HG02798 (cell line): Measurements from ENCODE around the gene PFKL.
"Not testable (repeated sequence)": the region's sequence is repeated elsewhere in the genome, so short reads cannot be mapped to it uniquely, and the experiment has no call there.

ENCODE experiments used
- ATAC-seq: cut with Tn5 transposase; IDR thresholded peaks from one replicate; pipeline ENCODE4 v1.9.1; 2021; ENCODE audit warnings: mild to moderate bottlenecking; ENCODE audit not compliant: unreplicated experiment, poor library complexity

The PFKL gene

DNA sequence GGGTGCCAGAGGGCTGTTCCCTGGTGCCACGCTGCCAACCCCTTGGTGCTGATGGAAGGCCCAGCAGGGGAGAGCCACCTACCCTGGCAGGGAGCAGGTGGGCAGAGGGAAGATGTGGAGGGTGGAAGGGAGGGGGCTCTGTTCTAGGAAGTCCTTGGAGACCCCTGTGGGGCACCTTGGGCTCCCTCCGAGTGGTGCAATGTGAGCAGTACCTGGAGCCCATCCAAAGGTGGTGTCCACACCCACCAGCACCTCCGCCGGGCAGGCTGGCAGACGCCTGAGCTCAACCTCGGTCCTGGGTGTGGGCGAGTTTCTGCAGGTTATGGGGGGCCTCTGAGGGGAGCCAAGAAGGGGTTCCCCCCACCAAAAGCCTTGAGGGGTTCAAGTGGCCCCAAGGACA lies 26.8 kb upstream of the PFKL start:
- no peak for ATAC-seq

DNA sequence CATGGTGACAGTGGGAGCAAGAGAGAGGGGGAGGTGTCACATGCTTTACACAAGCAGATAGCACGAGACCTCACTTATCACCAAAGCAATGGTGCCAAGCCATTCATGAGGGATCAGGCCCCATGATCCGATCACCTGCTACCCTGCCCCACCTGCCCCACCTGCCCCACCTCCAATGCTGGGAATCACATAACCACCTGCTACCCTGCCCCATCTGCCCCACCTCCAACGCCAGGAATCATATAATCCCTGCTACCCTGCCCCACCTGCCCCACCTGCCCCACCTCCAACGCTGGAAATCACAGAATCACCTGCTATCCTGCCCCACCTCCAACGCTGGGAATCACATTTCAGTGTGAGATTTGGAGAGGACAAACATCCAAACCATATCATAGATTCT lies 24.8 kb upstream of the PFKL start:
- ATAC-seq, result no peak

DNA sequence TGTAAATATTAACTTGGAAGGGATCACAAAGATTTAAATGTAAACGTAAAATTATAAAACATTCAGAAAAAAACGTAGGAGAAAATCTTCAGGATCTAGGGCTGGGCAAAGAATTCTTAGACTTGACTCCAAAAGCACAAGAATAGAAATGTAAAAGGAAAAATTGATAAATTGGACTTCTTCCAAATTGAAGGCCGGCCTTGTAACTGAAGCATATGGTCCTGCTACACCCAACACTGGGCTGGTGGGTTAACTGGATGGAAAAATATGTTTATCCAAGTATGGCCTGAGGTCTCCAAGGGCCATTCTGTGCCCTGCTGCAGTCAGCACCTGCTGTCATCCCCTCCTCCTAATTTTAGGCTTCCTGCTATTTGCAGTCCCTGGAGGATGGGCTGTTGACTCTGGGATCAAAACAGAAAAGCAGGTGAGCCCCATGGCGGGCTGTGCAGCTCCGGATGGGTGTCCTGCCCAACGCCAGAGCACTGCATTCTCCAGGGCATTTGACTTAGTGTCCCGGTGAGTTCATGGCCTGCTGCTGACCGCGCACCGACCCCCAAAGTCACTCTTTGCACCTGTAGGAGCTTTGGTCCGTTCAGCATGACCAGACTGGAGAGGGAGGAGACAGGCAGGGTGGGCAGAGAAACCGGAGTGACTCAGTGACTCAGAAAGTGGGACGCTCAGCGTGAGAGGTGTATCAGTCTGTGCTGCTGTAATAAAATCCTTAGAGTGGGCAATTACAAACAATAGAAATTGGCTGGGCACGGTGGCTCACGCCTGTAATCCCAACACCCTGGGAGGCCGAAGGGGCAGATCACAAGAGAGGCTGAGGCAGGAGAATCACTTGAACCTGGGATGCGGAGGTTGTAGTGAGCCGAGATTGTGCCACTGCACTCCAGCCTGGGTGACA lies 20.2 kb upstream of the PFKL start:
- ATAC-seq, result no peak

DNA sequence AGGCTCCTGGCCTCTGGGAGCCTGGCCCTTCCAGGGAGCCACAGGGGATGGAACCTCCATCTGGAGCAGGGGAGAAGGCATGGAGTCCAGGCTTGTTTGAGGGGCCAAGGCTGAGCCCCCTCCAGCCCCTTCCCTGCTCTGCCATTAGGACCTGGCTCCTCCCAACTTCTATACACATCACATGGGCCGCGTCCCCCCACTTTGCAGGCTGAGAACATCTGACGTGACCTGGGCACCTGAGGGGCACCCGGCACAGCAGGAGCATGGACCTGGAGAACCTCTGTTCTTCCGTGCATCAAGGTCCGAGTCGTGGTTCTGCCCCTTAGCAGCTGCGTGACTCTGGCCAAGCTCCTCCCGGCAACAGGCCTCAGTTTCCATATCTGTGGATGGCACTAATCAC lies 18.1 kb upstream of the PFKL start:
- no peak for ATAC-seq

DNA sequence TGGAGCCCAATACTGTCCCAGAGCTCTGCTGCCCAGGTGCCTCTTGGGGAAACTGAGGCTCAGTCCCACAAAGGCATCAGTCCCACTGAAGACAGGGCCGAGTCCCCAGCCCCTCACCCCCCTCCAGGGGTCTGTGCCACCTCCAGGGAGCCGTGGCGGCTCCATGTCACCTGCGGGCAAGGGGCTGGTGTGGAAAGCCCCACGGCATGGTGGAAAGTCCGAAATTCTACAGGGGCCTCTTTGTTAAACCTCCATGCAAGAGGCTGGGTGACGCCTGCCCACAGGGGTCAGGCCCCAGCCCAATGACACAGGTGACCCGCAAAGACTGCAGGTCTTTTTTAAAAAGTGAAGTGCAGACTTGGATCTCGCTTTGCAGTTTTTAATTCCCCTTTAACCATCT lies 17.5 kb upstream of the PFKL start:
- no peak for ATAC-seq

DNA sequence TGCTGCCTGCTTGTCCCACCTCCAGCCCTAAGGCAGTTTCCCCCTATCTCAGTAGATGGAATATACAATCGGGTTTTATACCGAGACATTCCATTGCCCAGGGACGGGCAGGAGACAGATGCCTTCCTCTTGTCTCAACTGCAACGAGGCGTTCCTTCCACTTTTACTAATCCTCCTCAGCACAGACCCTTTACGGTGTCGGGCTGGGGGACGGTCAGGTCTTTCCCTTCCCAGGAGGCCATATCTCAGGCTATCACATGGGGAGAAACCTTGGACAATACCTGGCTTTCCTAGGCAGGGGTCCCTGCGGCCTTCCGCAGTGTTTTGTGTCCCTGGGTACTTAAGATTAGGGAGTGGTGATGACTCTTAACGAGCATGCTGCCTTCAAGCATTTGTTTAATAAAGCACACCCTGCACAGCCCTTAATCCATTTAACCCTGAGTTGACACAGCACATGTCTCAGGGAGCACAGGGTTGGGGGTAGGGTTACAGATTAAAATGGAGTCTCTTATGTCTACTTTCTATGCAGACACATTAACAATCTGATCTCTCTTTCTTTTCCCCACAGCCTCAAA lies 16.6 kb upstream of the PFKL start:
- not testable (repeated sequence) for ATAC-seq

DNA sequence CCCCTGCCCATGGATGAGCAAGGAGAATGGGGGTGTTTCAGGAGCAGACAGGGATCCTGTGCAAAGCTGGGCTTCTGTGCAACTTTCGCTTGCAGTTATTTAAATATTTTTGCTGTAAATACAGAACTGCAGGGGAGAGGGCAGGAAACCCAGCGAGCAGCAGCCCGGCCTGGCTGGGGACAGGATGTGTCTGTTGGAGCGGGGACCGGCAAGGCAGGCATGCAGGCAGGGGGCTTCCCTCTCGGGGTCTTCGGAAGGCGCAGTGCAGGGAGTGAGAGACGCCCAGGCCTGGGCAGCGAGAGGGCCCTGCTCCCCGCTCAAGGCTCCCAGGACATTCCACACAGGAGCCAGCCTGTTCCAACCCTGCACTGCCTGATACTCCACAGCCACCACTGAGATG lies 15.9 kb upstream of the PFKL start:
- no peak for ATAC-seq

DNA sequence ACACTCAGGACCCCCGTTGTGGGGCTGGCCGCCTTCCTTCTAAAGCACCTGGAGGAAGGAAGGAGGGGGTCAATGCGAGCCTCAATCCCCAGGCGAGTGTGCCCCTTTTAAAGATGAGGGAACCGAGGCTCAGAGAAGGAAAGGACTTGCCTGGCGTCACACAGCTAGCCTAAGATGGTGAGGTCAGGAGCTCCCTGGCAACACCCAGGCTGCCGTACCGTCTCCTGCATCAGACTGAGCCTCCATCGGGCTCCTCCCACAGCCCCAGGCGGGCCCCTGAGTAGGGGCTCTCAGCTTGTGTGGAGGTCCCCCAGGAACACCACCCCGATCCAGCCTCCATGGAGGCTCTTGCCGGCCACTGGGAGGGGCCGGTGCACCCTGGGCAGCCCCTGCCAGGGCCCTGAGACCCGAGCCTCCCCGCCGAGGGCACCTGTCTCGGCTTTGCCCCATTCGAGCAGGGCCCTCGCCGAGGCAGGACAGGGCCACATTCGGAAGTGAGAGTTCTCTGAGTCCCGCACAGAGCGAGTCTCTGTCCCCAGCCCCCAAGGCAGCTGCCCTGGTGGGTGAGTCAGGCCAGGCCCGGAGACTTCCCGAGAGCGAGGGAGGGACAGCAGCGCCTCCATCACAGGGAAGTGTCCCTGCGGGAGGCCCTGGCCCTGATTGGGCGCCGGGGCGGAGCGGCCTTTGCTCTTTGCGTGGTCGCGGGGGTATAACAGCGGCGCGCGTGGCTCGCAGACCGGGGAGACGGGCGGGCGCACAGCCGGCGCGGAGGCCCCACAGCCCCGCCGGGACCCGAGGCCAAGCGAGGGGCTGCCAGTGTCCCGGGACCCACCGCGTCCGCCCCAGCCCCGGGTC lies 14.5 kb upstream of the PFKL start, which contains the start of gene AIRE:
AIRE (plus strand) TSS at position 739 of the 855 bp plus-strand sequence. CDS start 131 bp downstream, outside the sequence.
- no peak for ATAC-seq

DNA sequence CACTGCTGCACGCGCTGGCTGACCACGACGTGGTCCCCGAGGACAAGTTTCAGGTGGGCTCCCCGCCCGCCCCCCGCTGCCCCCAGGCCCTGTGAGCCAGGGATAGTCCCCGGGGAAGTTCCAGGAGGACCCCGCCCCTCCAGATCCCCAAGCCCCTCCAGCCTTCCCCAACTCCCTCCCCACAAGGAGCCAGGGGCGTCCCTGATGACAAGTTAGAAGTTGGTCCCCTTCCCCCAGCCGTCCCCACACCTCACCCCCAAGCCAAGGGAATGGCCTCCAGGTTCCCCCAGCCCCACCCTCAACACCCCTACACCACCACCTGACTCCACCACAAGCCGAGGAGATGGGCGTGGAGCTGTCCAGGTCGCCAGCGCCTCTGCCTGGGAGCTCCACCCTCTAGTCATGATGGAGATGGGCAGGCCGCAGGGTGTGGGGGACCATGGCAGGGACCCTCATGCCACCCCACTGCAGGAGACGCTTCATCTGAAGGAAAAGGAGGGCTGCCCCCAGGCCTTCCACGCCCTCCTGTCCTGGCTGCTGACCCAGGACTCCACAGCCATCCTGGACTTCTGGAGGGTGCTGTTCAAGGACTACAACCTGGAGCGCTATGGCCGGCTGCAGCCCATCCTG lies 13.7 kb upstream of the PFKL start:
- no peak for ATAC-seq

DNA sequence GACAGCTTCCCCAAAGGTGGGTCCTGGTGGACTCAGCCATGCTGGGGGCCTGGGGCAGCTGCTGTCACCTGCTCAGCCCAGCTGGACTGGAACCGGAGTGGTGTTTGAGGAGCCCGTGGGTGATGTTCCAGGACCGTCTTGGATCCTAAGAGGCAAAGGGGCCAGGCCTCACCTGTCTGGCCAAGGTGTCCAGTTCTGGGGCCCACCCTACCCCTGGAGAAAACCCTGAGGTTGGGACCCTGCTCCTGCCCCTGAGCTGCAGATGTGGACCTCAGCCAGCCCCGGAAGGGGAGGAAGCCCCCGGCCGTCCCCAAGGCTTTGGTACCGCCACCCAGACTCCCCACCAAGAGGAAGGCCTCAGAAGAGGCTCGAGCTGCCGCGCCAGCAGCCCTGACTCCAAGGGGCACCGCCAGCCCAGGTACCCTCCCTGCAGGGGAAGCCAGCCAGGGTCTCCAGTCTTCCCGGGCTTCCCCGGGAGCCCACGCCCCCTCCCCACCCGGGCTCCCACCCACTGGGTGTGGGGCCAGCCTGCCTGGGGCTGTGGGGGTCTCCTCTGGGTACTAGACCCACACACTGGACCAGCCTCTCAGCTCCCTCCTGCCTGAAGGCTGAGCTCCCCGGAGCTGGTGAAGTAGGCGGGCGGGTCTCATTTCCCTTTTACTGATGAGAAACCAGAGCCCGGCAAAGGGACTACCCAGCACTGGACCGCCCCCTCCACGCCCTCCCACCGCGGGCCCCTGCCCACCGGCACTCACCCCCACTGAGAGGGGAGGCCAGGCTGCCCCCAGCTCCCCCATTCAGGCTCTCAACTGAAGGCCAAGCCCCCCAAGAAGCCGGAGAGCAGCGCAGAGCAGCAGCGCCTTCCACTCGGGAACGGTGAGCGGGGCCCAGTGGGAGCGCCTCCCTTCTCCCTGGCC lies 12.9 kb upstream of the PFKL start:
- ATAC-seq, result no peak

DNA sequence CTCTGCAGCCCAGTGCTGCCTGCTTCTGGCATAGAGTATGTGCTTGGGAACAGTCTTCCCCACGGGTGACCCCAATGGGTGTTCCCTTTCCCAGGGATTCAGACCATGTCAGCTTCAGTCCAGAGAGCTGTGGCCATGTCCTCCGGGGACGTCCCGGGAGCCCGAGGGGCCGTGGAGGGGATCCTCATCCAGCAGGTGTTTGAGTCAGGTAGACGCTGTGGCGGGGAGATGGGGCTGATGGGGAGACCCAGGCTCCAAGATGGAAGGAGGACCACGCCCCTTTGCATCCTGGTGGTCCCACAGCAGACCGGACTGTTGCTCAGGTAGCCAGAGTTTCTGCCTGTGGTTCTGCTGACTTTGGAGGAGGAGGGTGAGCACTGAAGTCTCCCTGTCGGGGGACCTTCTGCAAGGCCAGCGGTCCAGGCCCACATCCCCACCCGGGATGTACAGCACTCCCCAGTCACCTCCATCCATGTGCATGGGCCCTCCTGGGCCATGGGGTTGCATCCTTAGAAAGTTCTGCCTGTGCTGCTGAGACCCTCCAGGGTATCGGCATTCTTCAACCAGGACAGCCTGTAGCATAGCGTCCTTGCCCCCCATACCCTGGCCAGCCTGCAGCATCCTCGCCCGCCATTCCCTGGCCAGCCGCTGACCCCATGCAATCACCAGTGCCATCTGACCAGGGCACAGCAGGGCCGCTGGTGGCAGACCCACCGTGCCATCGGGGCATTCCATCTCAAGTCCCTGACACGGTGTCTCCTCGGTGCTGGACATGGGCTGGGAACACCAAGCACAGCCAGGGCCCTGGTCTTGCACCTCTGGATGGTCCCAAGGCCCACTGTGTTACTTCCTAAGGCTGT lies 11.4 kb upstream of the PFKL start:
- ATAC-seq, result no peak

DNA sequence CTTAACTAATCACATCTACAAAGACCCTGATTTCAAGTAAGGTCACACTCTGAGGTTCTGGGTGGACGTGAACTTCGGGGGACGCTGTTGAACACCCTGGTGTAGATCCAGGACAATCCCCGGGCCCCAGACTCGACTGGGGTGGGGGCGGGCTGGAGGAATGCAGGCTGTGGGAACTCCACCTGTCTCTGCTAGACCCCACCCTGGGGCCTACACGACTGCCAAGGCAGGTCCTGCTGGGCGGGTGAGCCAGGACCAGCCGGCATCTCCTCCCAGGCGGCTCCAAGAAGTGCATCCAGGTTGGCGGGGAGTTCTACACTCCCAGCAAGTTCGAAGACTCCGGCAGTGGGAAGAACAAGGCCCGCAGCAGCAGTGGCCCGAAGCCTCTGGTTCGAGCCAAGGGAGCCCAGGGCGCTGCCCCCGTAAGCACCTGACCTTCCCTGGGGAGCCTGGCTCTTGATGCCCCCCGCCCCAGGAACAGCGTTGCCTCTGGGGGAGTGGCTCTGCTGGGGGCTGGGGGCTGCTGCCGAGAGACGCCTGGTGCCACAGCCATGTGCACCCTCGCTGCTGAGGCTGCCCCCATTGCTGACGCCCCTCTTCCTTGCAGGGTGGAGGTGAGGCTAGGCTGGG lies 10.4 kb upstream of the PFKL start:
- ATAC-seq, result no peak

DNA sequence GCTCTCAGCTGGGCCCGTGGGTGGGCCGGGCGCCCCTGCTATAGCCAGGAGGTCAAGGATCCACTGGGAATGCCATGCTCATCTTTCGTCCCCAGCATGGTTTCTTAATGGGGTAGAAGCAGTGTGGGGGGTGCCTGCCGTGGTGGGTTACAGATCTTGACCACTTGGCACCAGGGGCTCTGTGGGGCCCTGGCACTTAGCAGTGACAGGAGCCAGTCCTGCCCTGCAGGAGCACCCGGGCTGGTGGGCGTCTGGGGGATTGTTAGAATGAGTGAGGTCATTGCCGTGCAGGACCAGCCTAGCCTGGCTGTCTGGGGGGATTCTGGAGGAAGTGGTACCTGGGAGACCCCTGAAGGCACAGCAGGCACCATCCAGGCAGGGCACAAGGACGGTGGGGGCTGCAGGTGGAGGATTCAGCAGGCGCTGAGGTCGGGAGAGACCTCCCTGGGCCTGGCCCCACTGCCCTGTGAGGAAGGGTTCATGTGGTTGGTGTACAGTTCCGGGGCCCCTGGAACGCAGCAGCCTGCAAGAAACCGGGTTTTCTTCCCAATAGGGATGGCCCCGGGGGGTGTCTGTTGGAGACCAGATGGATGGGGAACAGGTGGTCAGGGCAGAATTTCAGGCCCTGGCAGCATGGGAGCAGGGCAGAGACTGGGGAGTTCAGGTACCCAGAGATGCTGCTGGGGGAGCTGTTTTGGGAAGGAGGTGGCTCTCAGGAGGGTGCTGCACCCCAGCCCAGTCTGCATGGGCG lies 9.4 kb upstream of the PFKL start:
- no peak for ATAC-seq

DNA sequence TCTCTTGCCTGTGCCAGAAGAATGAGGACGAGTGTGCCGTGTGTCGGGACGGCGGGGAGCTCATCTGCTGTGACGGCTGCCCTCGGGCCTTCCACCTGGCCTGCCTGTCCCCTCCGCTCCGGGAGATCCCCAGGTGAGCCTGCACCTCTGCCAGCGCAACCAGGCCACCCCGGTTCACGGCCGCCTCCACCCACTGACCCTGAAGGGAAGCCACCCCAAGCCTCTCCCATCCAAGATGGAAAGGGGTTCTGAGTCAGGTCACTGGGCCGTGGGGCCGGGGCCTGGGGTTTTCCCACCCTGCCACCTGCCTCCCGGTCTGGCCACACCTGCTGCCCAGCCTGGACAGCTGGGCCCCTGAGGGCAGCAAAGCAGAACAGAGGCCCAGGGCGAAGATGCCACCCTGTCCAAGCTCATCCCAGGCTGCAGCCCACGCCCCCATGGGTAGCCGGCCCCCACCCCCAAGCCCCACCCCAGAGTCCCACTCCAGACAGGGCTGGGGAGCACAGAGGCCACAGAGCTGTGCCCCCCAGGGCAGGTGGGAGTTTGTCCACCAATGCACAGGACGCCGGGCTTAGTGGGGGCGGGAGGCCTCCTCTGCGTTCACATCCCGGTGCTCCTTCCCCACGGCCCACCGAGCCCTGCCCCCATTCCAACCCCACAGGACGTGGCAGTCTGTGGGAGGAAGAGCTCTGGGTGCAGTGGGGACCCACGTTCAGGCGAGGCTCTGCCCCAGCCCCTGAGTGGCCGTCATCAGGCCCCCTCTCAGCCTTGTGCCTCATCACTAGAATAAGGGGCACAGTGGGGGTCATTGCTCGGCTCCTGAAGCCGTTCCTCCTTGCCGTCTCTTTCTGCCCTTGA lies 8.5 kb upstream of the PFKL start:
- ATAC-seq, result no peak

DNA sequence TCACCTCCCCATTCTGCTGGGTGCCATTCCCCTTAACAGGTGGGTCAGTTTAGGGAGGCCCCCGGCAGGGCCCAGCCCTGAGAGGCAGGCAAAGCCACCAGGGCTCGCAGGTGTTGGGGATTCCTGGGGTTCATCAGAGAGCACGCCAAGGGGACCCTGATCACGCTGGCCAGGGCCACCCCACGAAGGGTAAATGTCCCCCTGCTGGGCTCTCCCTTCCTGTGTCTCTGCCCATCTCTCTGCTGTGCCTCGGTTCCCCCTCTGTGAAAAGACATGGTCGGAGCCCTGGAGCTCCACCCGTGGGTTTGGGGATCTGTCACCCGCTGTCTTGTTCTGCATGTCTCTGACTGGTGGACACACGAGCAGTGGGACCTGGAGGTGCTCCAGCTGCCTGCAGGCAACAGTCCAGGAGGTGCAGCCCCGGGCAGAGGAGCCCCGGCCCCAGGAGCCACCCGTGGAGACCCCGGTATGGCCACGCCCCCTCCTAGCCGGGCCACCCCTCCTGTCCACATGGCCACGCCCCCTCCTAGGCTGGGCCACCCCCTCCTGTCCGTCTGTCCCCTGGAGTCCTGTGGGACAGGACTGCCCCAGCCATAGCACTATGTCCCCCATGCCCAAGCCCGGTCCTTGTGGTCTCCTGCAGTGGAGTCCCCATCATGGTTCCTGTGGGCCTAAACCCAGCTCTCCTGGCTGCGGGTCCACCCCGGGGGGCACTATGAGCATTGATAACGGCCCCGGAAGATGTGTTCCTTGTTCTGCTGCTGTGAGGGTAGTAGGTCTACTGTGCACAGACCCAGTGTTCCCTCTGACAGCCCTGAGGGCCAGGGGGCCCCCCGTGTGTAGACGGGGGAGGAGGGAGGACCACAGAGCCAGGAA lies 7.7 kb upstream of the PFKL start:
- ATAC-seq, result no peak

DNA sequence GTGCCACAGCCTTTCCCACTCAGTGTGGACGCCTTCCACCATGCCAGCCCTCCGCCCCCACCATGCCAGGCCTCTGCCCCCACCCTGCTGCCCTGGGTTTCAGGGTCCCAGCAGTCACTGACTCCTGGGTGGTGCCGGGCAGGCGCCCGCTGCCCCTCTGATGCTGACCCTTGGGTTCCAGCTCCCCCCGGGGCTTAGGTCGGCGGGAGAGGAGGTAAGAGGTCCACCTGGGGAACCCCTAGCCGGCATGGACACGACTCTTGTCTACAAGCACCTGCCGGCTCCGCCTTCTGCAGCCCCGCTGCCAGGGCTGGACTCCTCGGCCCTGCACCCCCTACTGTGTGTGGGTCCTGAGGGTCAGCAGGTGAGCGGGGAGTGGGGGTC lies 7.0 kb upstream of the PFKL start:
- ATAC-seq, result no peak
